Astrocyte of the spinal cord (primary cell): ENCODE measurements around the gene TUBA4A.
A peak's percentile ranks its signal among the peaks of the same experiment; 100 is the strongest.

ENCODE experiments used
- DNase-seq: peaks from one replicate; pipeline ENCODE4 v3.0.0; 2011; ENCODE audit warnings: low read depth, low spot score
- H3K4me3 ChIP-seq: 2 replicates; pipeline ENCODE4 v1.5.1; 2011; ENCODE audit warnings: low read depth, mild to moderate bottlenecking, low read length, moderate library complexity
- in situ Hi-C: cut with HindIII; loops from 2 replicates; pipeline ENCODE4 v1.10.0; 2017; ENCODE audit warnings: low sequenced_read_pairs
- TF ChIP-seq, protein P1 (sequence below): IDR thresholded peaks from 2 replicates; pipeline ENCODE4 v1.5.1; 2012; ENCODE audit warnings: low read depth, mild to moderate bottlenecking, low read length, inconsistent platforms

TUBA4A gene

DNA sequence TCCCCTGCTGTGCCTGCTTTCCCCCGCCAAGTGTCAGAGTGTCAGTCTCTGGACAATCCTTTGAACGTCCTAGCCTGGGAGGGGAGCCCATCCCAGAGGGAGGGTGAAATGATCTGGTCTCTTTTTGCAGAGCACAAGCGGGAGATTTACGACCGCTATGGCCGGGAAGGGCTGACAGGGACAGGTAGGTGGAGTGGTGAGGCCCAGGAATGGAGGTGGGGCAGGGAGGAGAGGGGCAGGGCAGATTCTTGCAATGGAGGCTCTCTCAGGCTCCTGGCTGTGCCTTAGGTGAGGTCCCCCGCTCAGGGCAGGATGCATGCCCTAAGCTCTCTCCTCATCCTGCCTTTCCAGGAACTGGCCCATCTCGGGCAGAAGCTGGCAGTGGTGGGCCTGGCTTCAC lies 27.9 kb upstream of the TUBA4A start:
- no peak for DNase-seq
- no peak overlapping the region for H3K4me3 ChIP-seq
- in situ Hi-C loops: no loop called here

DNA sequence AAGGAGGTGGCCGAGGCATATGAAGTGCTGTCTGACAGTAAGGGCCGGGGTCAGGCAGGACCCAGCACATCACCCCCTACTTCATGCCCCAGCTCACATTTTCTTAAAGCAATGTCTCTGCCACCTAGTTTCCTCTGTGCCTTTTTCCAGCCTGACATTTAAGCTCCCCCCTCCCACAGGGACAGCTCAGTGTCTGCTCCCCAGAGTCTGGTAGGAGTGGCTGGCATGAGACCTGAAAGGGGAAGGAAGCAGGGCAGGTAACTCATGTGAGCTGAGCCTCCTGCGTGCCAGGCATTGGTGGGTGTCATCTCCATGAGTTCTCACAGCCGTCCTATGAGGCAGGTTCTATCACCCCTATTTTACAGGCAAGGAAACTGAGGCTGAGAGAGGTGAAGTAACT lies 26.9 kb upstream of the TUBA4A start:
- in situ Hi-C loops: no loop called here
- TF ChIP-seq, protein P1, sequence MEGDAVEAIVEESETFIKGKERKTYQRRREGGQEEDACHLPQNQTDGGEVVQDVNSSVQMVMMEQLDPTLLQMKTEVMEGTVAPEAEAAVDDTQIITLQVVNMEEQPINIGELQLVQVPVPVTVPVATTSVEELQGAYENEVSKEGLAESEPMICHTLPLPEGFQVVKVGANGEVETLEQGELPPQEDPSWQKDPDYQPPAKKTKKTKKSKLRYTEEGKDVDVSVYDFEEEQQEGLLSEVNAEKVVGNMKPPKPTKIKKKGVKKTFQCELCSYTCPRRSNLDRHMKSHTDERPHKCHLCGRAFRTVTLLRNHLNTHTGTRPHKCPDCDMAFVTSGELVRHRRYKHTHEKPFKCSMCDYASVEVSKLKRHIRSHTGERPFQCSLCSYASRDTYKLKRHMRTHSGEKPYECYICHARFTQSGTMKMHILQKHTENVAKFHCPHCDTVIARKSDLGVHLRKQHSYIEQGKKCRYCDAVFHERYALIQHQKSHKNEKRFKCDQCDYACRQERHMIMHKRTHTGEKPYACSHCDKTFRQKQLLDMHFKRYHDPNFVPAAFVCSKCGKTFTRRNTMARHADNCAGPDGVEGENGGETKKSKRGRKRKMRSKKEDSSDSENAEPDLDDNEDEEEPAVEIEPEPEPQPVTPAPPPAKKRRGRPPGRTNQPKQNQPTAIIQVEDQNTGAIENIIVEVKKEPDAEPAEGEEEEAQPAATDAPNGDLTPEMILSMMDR: no peak
- H3K4me3 ChIP-seq: no peak overlapping the region
- no peak for DNase-seq

More for the DNA sequence above, 27.9 kb upstream of the TUBA4A start:
- TF ChIP-seq, protein P1: no peak

DNA sequence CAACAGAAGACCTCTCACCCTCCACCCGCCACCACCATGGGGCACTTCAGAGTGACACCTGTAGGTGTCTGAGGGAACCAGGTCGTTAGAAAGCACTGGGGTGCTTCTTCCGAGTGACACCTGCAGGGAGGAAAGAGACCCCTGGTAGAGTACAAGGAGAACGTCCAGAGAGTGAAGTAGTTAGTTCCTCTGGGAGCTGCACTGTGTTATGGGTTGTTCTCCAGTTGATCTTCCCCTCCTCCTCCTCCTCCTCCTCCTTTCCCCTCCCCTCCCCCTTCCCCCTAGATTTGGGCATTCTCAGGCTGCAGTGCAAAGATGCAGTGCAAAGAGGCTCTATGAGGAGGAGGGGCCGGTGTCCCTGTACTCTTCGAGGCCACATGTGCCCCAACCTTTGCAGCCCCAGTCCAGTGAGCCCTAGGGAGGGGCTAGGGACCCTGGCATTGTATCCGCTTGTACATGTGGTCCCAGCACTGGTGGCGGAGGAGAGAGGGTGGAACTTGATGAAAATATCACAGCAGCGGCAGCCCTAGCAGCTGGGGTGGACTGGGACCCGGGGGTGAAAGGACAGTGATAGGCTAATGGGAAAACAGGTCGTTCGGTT lies 26.3 kb upstream of the TUBA4A start:
- in situ Hi-C loops: no loop called here
- TF ChIP-seq, protein P1: no peak
- H3K4me3 ChIP-seq: peak overlapping the region; percentile 63
- no peak for DNase-seq

DNA sequence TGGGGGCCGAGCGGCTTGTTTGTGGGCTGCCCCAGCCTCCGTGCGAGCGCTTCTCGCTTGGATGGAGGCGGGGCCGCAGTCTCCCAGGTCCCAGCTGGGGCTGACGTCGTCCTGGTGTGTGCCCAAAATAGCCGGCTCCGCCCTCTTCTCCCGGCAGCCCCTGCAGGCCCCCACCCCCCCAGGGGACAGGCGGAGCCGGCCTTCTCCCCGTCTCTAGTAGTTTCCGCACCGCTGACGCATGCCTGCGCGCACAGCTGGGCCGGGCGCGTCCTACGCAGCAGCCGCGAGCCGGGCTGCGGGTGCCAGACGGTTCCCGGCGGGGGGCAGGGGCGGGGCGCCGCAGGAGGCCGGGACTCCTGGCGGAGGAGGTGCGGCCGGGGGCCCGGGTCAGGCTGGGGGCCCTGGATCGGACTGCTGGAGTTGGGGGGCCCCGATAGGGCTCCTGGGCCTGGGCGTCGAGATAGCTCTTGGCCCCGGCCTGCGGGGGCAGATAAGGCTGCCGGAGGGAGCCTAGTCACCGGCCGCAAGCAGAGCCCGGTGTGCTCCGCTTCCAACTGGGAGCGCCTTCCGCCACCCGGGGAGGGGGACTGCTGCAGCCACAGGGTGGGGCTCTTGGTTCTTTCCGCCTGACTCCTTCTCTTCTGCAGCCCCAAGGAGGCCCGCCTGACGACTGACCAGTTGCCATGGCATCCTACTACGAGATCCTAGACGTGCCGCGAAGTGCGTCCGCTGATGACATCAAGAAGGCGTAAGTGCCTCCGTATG lies 25.6 kb upstream of the TUBA4A start, which contains the start of gene DNAJB2:
Gene DNAJB2 (plus strand): TSS at position 216 of the 765 bp plus-strand sequence. CDS start 468 bp downstream, at position 684.
- TF ChIP-seq, protein P1: peak; percentile 27
- peak; percentile 99 for DNase-seq
- H3K4me3 ChIP-seq: peak within 1 kb of the TSS; percentile 63
- in situ Hi-C loops: no loop called here

DNA sequence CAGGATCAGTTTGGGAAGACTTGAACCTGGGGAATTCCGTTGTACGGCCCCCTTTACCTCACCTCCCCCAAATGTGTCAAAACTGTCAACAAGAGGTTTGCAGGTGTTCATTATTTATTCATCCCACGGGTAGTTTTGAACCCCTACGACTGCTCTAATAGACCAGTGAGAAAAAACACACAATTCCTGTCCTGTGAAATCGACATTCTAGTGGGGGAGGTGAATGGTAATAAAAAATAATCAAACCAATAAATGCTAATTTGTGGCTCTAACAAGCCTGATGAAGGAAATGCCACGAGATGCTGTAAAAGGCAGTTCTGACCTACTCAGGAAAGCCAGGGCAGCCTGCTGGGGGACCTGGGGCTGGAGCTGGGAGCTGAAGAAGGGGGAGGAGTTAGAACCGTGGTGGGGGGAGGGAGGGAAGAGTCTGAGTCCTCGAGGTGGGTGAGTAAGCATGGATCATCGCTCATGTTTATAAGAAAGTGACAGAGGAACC lies 25.0 kb upstream of the TUBA4A start:
- TF ChIP-seq, protein P1: no peak
- DNase-seq: no peak
- peak overlapping the region; percentile 19 for H3K4me3 ChIP-seq
- in situ Hi-C loops: no loop called here

DNA sequence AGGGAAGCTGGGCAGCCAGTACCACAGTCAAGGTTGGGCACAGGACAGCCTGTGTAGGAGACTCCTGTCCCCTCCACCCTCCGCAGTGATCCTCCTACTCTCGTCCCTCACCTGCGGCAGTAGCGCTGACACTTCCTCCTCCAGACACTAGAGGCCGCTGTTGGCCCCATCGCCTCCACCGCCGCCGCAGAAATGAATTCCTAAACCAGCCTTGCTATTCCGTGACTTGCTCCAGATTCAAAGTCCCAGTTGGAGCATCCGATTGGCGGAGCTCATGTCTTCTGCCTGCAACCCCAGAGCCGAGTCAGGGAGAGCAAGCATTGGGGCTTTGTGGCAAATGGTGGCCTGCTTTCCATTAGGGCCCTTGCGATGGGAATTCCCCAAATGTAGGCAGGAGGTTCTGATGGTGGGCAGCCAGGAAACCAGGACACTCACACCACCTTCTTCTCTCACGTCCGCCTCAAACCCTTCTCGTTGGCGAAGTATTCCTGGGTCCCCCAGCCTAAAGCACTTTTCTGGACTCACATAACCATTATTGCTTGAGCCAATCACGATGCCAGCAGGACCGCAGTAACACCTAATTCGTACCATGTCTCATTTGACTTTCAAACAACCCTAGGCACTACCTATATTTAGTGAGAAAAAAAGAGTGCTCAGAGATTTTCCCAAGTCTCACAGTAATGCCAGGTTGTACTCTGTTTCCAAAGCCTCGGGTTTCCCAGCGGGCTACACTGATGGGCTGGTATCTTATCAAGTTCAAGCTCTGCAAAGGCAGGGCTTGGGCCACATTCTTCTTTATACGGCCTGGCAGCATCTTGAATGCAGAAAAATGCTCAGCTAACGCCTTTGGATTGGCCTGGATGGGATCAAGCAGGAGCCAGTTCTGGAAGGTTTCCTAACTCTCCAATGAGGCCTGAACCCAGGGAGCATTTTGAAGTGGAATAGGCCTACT lies 24.3 kb upstream of the TUBA4A start:
- in situ Hi-C loops: no loop called here
- TF ChIP-seq, protein P1: peak; percentile 99
- H3K4me3 ChIP-seq: no peak overlapping the region
- peak; percentile 76 for DNase-seq
